WTC11 (cell line): Measurements from ENCODE around the gene OMG.

Source experiments
- CTCF ChIP-seq: fragments of 200-600 bp; IDR thresholded peaks from 2 replicates; pipeline ENCODE4 v1.8.0; 2022; ENCODE audit warnings: antibody characterized with exemption
- MLX ChIP-seq: sonication (generic); formaldehyde crosslinking; IDR thresholded peaks from 2 replicates; pipeline ENCODE4 v1.8.1; 2023; ENCODE audit warnings: mild to moderate bottlenecking, missing genetic modification reagents, moderate library complexity
- NR2C2 ChIP-seq: sonication (generic); formaldehyde crosslinking; IDR thresholded peaks from 2 replicates; pipeline ENCODE4 v1.8.0; 2022; ENCODE audit warnings: mild to moderate bottlenecking, missing genetic modification reagents
- USF2 ChIP-seq: sonication (generic); formaldehyde crosslinking; IDR thresholded peaks from 2 replicates; pipeline ENCODE4 v1.8.1; 2023; ENCODE audit warnings: mild to moderate bottlenecking, missing genetic modification reagents, moderate library complexity

DNA sequence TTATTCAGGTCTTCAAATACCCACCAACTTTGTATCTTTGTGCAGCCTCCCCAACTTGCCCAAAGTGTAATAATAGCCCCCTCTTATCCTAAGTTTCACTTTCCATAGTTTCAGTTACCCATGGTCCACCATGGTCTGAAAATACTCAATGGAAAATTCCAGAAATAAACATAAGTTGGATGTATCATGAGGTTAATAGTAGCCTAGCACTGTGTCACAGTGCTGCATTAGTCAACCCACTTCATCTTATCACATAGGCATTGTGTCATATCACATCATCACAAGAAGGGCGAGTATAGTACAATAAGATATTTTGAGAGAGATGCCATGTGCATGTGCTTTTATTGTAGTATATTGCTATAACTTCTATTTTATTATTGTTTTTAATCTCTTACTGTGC is 21.9 kb downstream of the OMG start:
- no peak for TF ChIP-seq USF2 (CRISPR knock-in tag)
- TF ChIP-seq MLX (CRISPR knock-in tag) = no peak
- TF ChIP-seq NR2C2 (CRISPR knock-in tag) = no peak
- TF ChIP-seq CTCF = no peak
